Stimulated activated CD4-positive, alpha-beta T cell treated with anti-CD3 and anti-CD28 coated beads, Interleukin-12 subunit alpha, Interleukin-12 subunit beta, amount 100 ng/mL, for 48 hours (primary cell): ENCODE data around the gene EPHA3.

Source experiments
- DNase-seq, 3 donors: peaks; one replicate each; pipeline ENCODE4 v3.0.0-alpha.2; 2020; ENCODE audit warnings: low read depth in 2 of 3, low spot score in 1 of 3

EPHA3 gene

DNA sequence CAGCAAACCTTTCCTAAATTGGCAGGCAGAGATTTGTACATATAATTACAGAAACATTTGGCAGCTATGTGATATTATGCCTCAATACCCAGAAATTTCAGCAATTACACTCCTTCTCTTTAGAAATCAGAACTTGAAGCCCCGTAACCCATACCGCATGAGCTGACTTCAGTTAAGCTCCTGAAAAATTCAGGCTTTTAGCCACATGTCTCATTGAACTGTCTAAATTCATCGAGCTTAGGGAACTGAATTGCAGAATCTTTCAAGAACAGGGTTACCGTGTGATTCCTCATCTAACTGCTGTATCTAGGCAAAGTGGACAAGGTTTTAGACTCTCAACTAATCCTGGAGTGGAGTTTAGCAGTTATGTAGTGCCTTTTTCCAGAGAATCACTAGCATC is 333.0 kb downstream of the EPHA3 start:
- DNase-seq: no peak

DNA sequence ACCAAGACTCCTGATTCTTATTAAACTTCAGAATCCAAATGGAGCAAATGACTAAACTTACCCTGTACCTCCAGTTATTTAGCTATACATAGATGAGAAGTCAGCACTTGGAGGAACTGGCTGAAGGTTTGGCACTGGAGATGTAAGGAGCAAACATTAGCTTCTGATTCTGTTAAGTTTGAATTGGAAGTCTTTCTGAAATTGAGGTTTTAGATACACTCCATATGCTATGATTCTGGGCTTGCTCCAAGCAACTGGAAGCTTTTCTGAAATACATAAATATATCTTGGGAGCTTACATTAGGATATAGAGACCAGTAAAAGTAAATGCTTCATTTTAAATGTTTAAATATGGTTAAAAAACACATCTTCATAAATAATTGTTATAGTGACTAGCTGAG is 333.7 kb downstream of the EPHA3 start:
- no peak for DNase-seq

DNA sequence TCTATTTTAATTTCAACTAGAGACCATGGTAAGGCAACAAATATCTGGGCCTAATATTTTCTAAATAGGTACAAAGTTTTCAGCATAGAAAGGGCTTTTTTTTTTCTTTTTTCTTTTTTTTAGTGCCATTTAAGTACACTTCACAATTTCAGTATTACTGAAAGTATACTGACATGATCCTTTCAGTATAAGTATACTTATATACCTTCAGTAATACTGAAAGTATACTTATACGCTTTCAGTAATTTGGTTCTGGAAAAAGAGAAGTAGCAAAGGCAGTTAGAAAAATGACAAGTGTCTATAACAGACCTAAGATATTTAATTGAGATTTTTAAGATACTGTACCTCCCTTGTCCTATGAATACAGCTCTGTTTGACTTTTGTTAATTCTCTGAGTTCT is 339.2 kb downstream of the EPHA3 start:
- no peak for DNase-seq

DNA sequence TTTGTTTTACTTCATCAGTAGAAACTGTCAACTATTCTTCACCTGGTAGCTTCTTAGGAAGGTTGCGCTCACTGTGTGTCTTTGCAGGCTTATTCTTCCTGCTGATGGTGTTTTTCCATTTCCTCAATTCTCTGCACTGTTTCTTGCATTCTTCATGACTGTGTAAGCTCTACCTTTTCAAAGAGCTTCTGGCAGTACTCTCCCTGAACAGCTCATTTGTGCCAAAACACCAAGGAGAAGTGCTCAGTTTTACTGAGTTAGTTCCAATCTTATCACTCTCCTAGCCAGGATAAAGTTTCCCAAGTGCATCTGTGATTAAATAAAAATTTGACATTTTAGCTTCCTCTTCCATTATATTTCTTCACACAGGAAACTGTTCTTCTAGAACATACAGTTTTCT is 339.8 kb downstream of the EPHA3 start:
- DNase-seq: no peak

DNA sequence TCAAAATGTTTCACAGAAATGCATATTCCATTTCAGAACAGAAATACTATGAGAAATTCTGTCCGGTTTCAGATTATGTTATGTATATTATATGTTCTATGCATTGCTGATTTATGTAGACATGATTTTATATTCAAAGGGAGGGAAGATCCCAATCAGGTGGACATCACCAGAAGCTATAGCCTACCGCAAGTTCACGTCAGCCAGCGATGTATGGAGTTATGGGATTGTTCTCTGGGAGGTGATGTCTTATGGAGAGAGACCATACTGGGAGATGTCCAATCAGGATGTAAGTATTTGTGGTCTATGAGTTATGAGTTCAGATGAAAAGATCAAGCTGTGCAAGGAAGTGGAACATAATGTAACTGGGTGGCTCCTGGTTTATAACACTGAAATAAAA is 341.7 kb downstream of the EPHA3 start:
- DNase-seq: no peak

DNA sequence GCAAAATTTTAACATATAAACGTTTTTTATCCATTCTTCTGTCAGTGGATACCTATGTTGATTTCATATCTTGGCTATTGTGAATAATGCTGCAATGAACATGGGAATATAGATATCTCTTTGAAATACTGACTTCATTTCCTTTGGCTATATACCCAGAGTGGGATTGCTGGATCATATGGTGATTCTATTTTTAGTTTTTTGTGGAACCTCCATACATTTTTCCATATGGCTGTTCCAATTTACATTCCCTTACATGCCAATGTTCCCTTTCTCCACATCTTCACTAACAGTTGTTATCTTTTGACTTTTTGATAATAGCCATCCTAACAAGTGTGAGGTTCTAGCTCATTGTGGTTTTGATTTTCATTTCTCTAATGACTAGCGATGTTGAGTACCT is 344.6 kb downstream of the EPHA3 start:
- no peak for DNase-seq

DNA sequence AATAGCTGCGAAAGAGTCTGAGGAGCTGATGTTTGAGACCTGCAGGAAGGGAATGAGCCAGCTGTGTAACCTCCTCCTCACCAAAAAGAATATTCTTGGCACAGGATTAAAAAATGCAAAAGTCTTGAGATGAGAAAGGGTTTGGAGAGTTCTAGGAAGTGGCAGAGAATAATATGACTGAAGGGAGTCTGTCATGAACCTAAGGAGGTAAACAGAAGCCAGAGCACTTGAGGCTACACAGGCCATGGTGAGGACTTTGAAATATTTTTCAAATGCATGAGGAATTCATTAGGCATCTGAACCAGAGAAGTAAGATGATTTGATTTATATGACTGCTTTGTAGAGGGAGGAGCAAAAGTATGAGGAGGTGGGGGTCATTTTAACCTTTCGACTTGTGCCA is 347.8 kb downstream of the EPHA3 start:
- no peak for DNase-seq

DNA sequence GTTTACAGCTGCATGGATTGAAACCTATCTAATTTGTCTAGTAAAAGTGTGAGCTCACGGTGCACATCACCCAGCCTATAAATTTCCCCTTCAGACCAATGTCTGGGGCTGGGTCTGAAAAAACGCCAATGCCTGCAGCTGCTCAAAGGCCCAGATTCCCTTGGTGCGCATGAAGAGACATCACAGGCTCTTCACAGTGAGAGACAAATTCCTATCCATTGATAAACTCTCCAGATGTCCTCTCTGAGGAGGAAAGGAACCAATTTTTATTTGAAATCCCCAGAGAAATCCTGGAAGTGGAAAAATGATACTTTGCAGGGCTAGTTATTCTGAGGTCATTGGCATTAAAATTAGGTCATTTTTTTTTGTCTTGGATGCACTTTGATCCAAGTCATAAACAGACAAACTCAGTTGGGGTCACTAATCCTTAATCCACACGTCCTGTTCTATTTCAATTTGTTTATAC is 360.5 kb downstream of the EPHA3 start:
- DNase-seq: no peak

DNA sequence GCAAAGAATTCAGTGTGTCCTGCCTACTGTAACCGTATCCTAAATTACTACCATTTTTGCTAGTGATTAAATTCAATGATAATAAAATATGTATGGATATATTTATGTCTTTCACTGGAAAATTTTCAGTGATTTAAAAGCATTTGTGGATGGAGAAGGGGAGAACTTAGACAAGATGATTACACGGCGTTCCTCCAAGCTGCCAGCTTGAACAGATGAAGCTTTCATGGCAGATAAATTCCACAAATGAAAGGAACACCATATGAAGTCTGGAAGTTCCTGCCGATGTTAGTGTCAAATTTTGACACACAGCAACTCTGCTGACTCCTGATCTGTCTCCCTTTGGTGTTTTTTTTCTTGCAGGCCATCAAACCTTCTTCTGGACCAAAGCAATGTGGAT is 364.7 kb downstream of the EPHA3 start:
- DNase-seq: no peak

DNA sequence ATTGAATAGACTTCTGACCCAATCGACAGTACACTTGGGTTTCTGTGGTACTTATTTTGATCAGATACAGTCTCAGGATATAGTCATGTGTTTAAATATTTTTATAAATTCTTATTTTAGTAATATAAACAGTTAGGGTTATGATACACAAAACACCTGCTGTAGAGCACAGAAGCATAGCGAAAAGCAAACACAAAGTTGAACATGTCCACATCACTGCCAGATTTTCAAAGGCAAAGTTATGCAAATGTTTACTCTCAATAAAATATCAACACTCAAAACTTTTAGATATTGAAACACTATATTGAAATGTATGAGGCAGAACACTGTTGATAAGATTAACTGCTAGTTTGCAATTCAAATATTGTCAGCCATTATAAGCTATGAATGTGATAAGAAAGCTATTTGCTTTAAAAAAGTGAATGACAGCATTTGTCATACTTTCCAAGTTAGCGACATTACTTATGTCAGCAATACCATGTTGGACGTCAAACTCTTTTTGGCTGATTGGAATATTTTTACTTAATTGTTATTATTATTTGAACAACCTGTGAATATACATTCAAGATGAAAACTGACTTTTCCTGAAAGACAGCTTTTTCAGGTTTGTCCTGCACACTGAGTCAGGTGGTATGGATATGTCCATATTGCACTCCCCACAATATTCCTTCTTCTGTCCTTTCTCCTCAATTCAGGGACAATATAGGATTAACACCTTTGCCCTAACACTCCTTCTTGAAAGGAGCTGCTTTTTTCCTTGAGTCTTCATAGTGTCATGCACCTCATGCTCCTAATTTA is 367.1 kb downstream of the EPHA3 start:
- DNase-seq: no peak

DNA sequence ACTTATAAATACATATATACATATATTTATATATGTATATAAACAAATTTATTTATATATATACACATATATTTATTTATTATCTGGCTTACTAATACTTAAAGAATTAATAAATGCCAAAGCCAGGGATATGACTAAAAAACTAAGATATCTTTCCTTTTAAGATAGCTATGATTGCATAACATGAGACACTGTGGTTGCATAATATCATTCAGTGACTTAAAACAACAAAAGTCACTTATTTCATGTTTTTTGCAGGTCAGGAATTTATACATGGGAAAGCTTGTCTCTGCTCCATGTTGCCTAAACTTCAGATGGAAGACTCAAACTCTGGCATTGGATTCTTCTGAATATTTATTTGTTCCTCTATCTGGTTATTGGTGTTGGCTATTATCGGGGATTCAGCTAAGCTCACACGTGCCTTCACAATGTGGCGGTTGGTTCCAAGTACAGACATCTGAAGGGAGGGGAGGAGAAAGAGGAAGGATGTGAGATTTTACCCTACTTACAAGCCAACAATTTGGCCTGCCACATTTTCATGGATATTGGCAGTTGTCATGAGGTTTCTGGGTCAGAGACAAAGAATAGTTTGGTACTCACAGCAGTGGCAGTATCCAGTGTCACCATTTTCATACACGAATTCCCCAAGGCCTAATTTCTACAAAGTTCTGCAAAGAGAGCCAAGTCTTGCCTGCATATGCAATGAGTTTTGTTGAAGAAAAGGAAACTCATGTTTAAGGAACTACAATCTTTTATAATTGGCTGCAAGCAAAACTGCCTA is 381.6 kb downstream of the EPHA3 start:
- DNase-seq: no peak

DNA sequence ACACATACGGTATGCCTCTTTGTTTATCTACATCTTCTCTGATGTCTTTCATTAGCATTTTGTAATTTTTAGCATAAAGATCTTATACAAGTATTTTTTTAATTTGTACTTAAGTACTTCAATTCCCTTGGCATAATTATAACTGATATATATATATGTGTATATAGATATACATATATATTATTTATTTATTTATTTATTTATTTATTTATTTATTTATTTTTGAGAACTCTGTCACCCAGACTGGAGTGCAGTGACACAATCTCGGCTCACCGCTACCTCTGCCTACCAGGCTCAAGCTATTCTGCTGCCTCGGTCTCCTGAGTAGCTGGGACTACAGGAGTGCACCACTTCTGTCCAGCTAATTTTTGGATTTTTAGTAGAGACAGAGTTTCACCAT is 382.7 kb downstream of the EPHA3 start:
- DNase-seq: no peak

DNA sequence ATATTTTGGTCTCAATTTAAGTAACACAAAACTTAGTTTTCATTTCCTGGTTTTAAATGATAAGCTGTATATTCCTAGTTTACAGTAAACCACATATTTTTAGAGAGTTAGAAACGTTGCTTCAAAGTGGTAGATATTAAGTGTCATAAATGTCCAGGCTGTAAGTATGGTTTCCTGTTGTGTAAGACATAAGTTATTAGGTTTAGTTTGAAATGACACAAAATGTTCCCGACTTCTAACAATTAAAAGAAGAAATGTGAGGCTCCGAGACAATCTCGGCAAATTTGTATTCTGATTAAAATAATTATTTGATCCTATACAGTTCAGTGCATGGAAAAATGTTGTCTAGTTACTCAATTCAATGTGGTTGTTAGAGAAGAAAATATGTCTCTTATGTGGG is 387.3 kb downstream of the EPHA3 start:
- DNase-seq: no peak

DNA sequence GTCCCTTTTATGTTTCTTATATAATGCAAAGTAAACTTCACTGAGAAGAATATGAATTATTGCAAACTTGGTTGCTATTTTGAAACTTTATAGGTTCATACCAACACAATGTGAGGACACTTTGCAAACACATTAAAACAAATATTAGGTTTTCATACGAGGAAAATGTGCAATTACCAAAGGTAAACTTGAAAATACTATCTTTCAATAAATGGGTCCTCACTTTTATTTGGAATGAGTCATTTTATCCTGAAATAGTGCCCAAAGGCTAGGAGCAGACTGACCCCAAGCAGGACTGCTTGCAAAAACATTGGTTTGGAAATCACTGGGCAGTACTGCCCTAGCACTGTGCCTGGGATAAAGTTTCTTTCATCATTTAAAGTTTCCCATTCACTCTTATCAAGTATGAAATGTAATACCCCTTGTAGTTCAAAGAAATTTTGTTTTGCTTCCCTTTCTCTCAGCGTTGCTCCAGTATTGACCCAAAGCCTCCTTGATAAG is 396.5 kb downstream of the EPHA3 start:
- DNase-seq: no peak

DNA sequence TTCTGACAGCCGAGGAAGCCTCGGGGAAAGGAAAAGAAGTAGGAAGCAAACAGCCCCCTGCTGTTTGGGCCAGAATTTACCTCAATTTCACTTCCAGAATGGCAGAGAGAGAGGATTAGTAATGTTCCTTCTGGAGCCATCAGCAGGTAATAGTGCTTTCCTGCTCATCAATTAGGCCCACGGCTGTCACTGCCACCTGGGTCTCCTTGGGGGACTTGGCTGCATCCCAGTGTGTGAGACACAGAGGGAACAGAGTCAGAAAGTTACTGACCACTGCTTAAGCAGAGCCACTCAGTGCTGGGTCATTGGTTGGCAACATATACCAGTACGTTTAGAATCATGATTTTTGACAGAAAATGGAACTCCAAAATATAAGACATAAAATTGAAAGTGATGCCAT is 397.0 kb downstream of the EPHA3 start:
- DNase-seq: no peak

DNA sequence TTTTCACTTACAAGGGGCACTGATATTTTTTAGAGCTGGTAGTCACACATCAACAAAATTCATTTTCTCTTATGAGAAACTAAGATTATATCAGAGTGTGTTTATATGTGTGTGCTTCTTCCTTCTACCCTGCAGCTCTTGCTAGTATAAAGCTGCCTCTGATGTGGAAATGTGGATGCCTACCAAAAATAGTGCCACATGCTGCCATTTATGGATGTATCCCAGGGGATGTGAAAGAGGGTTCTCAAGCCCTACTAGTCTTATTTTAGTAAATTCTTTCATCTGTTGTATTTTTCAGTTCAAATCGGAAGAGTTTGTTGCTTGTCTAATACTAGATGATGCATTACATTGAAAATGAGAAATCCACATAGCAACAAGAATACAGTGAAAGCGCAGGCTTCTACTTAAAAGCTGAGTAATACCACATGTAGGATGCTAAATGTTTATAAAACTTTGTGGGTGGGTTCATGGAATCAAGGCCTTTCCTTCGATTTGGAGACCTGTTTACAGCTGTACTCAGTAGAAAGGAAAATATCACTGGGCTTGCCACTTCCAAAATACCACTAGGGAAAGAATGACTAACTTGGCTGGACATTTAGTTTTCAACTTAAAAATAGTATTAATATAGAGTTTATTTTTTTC is 399.2 kb downstream of the EPHA3 start:
- DNase-seq: no peak

DNA sequence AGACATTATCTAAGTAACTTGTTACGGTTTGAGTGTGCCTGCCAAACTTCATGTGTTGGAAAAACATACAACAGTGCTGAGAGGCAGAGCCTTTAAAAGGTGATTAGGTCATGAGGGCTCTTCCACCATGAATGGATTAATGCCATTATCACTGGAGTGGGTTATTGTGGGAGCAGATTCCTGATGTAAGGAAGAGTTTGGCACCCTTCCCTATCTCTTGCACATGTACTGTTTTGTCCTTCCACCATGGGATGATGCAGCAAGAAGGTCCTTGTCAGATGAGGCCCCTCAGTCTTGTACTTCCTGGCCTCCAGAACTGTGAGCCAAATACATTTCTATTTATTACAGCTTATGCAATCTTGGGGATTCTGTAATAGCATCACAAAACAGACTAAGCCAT is 413.9 kb downstream of the EPHA3 start:
- DNase-seq: no peak

DNA sequence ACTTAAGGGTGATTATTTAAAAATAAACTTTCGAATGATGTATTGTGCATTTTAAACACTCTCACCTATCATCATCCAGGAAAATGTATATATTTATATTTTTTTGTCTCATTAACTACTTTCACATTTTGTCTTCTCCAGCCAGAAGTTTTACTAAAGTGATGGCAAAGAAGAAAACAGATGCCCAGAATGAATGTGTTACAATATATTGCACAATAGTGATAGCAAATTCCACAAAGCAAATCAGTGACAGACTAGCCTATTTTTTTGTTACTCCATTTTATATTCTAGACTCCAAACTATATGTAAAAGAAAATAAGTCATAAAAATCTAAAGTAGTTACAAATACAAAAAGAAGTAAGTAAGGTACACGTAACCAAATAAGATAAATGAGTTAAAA is 414.7 kb downstream of the EPHA3 start:
- no peak for DNase-seq

DNA sequence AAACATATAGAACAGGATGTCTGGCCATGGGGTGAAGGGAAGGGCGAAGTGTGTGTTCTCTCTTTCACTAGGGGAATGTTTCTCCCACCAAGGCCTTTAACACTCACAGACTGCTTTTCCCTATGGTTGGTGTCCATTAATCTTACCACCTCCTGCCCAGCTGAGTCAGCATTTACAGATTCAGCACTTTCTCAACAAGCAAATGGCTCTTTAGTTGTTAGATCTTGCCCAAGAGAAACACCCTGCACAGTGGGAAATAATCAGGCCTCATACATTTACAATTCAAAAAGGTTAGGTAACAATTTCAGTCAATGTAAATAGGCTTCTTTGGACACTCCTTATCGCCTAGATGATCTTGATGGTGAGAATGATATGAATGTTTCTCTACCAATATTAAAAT is 418.2 kb downstream of the EPHA3 start:
- no peak for DNase-seq

DNA sequence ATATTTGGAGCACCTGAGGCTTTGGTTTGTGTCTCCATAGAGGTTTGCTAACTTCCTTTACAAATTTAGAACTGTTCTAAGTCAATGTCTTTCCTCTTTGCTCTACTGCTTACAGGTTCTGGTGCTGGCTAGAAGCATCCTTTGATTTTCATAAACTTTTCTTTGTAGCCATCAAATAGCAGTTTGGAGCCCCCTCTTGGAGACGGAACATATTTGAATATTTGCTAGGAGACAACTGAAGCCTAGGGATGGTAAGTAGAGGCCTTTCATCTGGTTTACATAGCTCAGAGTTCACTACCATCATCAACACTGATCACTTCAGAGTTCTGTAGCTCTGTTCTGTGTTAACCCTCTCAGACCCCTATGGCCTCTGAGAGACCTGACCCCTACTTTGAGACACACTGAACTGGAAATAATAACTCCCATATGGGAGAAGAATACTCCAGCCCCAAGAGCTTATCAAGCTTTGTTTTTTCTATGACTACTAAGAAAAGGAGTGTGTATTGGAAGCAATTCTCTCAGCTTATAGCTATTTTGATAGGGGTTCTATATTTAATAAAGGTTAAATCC is 420.4 kb downstream of the EPHA3 start:
- no peak for DNase-seq
